H1 (cell line): ENCODE data around the gene CAPN3. TPM values are rescaled to one million over a fixed set of nuclear protein-coding genes. Genes with fewer than 3 reads are reported as not detected.

Source experiments
- ASH2L ChIP-seq: fragments of 200-600, 300-600 bp; sonication (generic); IDR thresholded peaks from one replicate; pipeline ENCODE4 v1.7.1; 2017; ENCODE audit warnings: low read length
- CHD7 ChIP-seq: fragments of 300-600 bp; sonication (generic); IDR thresholded peaks from 2 replicates; pipeline ENCODE4 v1.7.1; 2012; ENCODE audit warnings: low read length, moderate library complexity, mild to moderate bottlenecking, inconsistent platforms; ENCODE audit not compliant: insufficient replicate concordance
- CTCF ChIP-seq, 3 experiments: IDR thresholded peaks; 1 replicate in 2 of 3; 2 replicates in 1 of 3; pipeline versions ENCODE4 v1.5.1 to v1.6.1; 2011; ENCODE audit warnings: low read length in 3 of 3, mild to moderate bottlenecking in 3 of 3, inconsistent platforms in 2 of 3, low read depth in 1 of 3, moderate library complexity in 1 of 3; ENCODE audit not compliant: insufficient read depth in 1 of 3; ENCODE audit errors: control extremely low read depth in 1 of 3
- JUND ChIP-seq: IDR thresholded peaks from 2 replicates; pipeline ENCODE4 v1.6.1; 2011; ENCODE audit warnings: mild to moderate bottlenecking, improper control_type of control experiment, low read length
- NRF1 ChIP-seq: IDR thresholded peaks from 2 replicates; pipeline ENCODE4 v1.6.1; 2011; ENCODE audit warnings: mild to moderate bottlenecking, low read depth, low read length, improper control_type of control experiment
- TAF7 ChIP-seq: optimal IDR thresholded peaks from 2 replicates; pipeline ENCODE3; 2011; ENCODE audit warnings: low read depth, mild to moderate bottlenecking, inconsistent platforms, low read length, moderate library complexity, borderline replicate concordance
- polyA plus RNA-seq, 7 experiments: library from polyadenylated mRNA; depleted of rRNA in 3 of 7; stranded (reverse) in 5 of 7; unstranded in 2 of 7; fragments of >200 nt in 5 of 7; fragments of 200-250 nt in 2 of 7; gene quantifications; 1 replicate in 5 of 7; 2 replicates in 1 of 7; 4 replicates in 1 of 7; pipeline versions ENCODE4 v1.2.1 to v1.2.3, GENCODE V29; 2011 to 2013; ENCODE audit warnings: missing spikeins in 2 of 7, mixed read lengths in 2 of 7
- total RNA-seq: library from RNA; stranded (reverse); fragmentation: NEBNext Ultra II Directional; extraction: Animal tissue kit (Norgen Biotek cat#: 25700); gene quantifications from 2 replicates; pipeline ENCODE4 v1.2.1, GENCODE V29; 2021

CAPN3 gene
- total and polyA plus RNA-seq, 2 of the 8 experiments (the other 6 are each of a cell fraction or from before 2014, with no cell fraction given): 0.80 to 2.1 TPM

- TF ChIP-seq CTCF (IDR thresholded peaks at IDR 0.05; ENCODE audit: control extremely low read depth in 1 of 3, insufficient read depth in 1 of 3, low read depth in 1 of 3, low read length in 3 of 3): no peak
- no peak for TF ChIP-seq TAF7
- TF ChIP-seq CHD7: peak; percentile 60
- TF ChIP-seq NRF1: no peak
- TF ChIP-seq ASH2L: peak; percentile 80
- 0 out of 2 replicates have a peak, but pooled peaks have one; percentile 2 for TF ChIP-seq JUND
Measured at GRCh38 chr15:42457445-42458442, 98.4 kb downstream of the CAPN3 start (continued).
